ENCODE data around the gene CARS1.

The CARS1 gene

DNA sequence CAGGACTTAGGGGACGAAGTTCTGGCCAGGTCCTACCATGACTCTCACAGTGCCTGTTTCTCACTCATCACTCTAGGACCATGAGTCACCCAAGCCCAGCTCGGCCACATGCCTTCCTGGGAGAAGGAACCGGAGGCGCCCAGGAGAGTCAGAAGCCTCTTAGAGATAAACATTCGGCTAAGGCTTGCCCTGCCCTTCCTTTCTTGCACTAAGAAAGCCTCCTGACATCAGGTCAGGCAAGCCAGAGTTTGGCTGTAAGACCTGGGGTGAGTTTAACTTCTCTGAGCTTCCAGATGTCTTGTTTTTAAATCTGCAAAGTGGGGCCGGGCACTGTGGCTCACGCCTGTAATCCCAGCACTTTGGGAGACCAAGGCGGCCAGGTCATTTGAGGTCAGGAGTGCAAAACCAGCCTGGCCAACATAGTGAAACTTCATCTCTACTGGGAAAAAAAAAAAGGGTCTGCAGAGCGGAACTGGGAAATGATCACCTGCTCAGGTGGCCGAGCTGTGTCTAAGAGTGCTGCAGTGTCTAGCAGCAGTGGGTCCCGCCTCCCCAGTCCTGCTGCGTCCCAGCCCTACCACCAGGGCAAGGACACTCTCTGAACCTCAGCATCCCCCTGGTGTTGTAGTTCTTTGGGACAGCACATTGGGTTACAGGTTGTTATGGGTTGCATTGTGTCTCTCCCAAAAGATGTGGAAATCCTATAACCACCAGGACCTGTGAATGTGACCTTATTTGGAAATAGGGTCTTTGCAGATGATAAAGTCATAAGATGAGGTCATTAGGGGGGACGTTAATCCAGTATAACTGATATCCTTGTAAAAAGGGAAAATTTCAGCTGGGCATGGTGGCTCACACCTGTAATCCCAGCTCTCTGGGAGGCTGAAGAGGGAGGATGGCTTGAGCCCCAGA, 1.8 kb upstream of the CARS1 start:
- DNase-seq = no peak

DNA sequence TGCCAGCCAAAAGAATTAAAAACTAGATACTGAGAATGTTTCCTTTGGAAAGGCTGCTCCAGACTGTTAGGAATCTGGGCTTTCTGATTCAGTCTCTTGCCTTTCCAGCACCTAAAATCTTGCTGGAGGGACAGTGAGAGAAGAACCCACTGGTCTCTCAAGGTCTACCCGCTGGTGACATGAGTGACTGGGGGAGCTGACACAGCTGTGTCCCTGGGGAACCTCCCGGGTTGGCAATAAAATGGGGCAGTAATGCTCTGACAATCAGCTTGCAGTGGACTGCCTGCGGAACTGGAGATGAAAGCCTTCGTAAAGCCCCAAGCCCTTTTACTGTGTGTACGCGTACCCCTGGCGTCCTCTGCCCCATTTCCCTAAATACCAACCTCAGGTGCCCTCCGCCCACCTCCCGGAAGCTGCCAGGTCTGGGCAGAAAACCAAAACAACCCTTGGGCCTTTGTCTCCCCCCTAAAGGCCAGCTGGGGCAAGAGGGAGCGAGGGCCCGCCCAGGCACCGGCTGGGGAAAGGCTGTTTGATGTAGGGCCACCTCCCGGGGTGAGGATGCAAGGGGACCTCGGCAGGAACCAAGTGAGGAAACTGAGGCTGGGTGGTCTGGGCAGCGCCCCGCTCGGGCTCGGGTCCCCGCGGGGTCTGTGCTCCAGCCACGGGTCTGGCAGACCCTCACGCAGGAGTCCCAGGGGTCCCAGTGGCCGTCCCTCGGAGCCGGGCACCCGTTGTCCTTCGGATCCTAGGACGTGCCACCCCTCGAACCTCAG, 741 bp downstream of the CARS1 start:
- DNase-seq = no peak

DNA sequence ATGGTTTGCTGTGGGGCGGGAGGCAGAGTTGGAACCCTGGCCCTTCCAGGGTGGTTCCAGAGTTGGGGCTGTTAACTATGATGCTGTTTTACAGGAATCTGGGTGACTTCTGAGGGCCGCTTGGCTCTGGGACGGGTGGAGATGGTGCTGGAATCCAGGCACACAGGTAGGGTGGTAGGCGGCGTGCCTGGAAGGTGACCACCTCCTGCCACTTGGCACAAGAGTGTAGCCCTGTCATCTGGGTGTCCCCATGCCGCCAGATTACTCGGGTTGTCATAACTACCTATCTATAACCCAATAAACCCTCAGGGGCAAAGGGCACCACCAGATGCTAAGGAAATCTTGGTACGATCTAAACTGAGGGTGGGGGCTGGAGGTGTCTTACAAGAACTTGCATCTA, 1.3 kb downstream of the CARS1 start:
- DNase-seq = no peak

DNA sequence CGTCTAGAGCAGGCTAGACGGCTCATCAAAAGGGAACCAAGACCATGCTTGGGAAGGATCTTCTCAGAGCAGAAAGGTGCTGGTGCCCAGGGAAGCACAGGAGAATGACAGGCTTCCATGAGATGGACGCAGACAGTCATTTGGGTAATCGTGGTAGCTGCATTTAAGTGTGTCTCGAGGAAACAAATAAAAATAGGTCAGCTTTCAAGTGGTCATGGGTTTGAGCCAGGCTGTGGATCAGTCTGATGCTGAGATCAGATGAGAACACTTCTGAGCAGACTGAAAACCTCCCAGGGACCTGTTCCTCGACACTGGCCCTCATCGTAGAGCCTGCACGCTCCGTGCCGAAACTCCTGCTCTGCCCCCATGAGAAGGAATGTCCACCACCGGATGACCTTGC, 4.7 kb downstream of the CARS1 start:
- no peak for DNase-seq

DNA sequence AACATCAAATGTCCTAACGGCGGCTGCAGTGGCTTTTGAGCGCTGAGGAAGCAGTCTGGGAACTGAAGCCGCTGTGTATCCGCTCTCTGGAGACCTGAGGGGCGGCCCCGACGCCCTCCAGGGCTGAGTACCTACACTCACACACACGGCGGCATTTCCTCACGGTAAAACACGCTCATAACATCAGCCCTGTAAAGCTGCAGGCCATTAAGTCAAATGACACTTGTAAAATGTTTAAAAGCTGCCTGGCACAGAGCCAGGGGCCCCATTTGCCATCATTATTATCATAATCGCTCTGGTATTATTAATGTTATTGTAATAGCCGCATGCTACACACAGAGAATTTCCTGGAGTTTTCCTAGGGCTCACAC, 5.1 kb downstream of the CARS1 start:
- DNase-seq = no peak

DNA sequence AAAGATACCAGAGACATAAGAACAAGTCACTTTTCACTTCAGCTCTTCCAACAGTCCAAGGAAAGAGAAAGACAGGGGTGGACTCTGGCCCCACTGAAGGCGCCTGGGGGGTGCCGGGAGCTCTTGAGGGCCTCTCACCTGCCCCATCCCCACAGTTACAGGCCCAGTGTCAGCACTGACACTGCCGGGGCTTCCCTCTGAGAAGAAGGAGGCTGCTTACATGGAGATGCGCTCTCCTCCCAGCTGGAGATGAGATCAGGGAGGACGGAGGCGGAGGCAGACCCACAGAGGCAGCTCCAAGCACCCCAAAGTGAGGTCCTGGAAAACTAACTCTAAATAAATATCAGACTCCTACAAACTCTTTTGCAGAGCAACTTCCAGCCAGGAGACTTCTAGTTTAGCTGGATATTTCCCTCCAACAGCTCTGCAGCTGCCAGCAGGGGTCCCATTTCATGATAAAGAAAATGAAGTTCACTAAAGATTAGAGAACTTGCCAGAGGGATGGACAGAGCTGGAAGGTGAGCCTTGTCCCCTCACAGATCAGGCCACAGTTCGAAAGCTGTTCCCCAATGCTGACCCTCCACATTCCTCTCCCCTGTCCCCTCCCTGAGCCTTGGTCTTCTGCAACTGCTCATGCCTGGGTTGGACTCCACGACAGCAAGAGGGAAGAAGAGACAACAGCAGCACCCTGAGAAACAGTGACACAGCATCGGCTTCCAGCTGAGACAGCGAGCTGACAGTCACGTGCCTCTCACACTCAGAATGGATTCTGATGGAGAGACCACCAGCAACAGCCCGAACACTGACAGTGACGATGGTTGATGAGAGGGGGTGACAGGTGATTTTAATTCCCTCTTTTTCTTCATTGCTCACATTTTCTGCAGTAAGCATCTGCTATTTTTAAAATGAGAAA, 5.8 kb downstream of the CARS1 start:
- no peak for DNase-seq

DNA sequence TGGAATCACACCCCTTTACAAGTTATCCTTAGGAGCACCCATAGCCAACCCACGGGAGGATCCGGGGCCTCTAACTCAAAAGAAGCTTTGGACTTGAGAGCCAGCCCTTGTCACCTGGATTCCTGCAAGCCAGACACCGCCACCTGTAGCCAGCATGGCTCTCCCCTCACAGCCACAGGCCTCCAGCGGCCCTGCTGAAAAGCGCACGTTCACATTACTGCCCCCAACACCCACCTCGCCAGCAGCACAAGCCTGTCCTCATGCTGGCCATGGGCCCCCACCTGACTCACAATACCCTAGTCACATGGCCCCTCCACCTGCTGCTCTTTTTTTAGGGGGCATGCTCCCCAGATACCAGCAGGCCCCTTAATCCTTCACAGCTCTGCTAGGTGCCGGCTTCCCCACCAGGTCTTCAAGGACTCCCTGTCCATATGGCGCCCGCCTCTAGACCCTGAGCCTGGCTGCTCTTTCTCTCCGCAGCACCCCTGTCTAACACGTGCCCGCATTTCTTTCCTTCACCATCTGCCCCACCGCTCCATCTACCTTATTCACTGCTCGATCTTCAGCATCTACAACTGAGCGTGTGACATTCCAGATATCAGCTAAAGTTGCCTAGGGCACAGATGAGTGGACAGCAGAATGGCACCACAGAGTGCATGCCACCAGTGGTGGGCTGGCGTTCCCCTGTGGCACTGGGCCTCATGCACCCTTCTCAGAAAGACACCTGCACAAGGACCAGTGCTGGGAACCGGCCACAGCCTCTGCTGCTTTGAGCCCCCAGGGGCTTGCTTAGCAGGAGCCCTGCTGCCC, 6.6 kb downstream of the CARS1 start:
- no peak for DNase-seq

DNA sequence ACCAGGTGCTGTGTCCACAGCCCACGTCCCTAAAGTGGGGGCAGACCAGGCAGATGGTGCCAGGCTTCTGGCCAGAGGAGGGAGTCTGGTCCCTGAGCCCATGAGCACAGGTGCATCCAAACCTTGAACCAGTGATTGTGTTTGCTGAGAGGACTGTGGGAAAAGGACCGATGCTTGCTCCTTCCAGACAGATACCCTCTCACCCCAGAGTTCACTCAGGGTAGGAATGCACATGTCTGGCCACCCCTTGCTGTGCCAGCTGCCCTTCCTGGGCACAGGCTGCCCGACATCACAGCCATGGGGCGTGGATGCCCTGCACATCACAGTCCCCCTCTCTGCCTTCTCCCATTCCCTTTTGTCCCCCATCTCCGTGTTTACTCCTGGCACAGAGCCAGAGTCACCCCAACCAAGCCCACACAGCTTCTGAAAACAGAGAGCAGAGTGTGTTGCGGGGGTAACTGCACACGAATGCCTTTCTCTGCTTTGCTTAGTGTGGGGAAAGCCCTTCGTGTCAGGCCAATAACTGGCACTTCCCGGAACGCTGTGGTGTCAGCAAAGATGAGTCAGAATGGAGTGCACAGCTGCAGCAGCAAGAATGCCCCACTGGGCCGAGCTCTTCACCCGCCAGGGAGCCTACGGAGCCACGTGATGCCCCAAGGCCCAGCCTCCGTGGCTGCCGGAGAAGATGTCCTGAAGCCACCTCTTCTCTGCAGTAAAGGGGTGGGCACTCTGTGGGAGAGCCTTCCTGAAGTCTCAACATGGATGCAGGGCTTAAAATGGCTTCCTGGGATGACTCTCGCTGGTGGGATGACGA, 7.6 kb downstream of the CARS1 start:
- DNase-seq = peak; percentile 64

DNA sequence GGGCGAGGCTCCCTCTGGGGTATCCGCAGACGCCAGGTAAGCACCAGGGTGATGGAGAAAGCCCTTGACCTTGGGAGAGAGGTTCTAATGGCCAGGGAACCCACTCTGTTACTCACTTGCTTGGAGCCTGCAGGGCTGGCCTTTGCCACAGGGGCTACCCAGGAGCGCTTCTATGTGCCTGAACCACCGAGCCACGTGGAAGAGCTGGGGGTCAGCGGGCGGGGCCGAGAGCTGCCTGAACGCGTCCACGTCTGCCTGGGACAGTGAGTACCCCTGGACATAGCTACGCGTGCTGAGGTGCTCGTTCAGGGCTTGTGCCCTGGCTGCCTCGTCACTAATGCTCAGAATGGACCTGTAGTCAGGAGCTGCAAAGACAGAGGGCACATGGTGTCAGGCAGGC, 9.6 kb downstream of the CARS1 start:
- DNase-seq = no peak

DNA sequence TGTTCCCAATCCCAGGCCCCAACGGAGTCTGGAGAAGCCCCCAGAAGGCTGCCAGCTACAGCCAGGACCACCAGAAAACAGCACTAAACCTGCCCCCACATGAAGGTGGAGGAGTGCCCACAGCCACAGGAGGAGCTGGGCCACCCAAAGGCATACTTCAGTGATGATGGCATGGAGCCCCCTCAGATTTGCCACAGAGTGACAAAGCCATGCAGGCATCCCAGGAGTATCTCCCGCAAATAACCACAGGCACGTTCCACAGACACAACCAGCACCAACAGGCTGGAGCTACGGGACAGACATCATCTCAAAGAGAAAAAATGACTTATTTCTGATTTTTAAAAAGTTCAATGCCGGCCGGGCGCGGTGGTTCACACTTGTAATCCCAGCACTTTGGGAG, 10.6 kb downstream of the CARS1 start:
- no peak for DNase-seq

DNA sequence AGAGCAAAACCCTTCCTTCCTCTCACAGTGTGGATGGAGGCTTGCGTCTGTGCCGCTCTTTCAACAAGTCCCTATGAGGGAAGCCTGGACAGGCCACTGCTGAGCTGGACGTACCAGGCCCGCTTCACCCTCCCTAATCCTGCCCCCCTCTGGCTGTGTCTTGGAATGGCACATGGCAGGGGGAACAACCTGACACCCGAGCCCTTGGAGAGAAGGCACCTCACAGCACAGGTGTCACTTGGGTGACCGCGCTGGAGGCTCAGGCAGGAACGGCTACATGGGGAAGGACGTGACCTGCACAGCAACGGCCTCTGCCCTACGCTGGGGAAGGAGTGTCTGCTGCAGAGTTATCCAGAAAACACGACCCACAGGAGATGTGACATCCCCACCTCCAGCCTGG, 11.0 kb downstream of the CARS1 start:
- no peak for DNase-seq

DNA sequence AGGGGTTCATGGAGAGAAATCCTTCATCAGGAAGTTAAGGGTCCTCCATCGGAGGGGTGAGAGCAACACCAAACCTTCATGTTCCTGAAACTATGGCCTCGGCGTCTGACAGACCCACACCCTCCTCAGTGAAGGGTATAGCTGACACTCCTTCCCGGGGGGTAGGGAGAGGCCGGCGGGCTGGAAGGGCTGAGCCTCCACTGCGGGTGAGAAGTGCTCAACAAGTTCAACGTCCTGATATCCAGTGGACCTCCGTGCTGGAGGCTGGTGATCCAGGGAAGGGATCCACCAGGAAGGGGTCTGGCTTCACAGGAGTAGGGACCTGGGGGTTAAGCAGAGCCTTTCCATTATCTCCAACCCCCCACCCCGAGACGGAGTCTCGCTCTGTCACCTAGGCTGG, 12.3 kb downstream of the CARS1 start:
- DNase-seq = no peak

DNA sequence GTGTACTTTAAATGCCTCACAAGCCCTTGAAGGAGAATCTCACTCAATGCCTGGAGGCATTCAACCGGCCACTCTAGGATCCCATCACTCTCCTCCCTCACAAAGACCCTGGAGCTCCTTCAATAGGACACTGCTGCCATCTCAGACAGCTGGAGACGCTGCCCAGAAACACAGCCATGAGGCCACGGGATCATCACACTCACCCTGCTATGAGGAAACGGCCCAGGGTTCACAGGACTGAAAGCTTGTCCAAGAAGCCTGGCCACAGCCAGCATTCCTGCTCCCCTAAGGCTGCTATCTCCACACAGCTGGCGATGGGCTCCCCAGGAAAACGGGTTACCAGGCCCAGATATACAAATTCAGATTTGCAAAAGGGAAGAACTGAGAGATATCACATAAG, 13.2 kb downstream of the CARS1 start:
- no peak for DNase-seq

DNA sequence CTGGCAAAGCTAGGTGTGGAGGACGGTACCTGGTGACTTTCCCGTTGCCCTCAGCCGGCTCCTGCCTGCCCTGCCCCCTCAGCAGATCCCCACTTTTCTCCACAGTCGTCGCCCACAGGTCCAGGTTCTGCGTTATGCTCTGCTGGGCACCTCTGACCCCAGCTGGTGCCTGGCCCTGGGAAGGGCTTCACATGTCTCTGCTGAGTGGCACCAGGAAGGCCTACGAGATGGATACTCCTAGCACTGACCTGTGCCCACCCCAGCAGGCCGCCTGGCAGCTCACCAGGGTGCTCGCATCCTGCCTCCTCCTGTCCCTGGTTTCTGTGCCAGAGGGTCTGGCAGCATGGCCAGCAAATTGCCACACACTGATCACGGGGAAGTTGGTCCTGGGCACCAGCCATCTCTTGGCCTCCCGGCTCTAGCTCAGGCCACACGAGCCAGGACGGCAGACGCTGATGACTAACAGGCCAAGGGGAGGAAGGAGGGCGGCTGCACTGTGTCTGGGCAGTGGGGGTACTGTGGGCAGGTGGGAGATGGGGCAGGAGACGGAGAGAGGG, 13.8 kb downstream of the CARS1 start:
- no peak for DNase-seq

DNA sequence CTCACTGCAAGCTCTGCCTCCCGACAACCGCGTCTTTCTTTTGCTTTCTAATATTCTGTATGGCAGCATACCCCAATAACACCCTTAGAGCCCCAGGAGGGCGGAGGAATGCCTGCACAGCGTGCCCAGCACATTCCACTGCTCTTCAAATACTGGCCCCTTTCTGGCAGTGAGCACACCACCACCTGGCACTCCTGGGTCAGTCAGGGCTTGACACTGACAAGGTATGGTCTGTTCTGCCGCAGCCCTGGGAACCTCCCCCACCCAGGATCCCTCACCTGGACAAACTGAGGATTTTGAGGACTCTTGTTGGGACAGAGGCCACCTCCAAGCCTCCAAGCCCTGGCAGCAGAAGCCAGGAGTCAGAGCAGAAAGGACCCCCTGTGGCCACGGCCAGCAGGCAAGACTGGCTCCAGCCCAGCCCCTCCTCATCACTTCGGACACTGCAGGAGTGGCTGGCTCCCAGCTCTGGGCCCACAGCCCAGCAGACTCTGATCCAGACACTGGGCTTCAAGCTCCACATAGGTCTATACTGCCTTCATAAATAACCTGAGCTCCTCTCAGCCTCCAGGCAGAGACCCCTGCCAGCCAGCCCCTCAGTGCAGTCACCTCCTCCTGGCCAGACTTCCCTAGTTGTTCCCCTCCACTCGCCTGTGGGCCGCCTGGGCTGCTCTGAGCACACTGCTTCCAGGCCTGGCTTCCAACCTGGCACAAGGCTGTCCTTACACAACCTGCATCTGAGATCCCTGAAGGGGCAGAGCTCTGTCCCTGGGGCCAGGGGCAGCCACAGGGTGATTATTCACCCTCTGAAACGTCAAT, 14.5 kb downstream of the CARS1 start:
- DNase-seq = no peak

DNA sequence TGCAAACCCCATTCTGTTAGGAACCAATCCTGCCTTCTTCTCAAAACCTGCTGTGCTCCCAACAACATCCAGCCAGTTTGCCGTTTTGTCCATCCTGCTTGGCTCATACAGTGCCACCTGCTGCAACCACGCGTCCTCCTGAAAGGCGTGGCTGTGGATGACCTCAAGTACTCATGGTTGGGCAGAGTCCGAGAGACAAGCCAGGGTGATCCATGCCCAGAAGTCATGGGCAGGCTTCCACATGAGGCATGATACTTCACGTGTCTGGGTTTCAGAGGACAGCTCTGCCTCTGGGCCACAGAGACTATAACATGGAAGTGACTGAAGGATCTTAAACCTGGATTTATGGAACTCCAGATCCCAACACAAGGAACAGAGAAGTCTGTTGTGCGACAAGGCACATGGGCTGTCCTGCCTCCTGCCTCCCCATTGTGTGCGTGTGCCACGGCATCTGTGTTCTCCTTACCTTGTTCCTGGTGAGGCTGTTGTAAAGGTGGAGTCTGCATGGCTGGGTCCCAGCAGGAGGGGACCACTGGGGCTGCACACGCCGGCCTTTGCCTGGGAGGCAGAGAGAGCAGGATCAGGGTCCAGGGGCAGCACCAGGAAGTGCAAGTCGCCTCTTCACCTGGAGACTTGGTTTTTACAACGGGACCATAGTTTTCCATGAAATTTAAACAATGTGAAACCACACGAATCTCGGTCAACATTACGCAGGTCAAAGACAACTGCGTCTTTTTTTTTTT, 15.4 kb downstream of the CARS1 start:
- DNase-seq = no peak

DNA sequence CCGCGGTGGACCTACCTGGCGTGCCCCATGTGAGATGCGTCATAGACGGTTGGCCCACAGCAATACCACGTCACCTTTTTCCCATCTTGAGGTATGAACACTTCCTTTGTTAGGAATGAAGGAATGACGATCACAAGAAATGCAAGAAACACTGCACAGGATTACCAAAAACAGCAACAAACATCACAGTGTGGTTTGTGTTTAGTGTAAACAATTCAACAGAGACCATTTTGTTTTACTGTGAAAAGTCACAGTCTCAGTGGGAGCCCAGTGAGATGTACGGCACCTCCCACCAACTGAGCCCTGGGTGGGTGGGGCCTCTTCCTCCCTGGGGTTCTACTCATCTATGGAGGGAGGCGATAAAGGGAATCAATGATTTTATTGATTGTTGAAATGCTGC, 16.3 kb downstream of the CARS1 start:
- DNase-seq = no peak

DNA sequence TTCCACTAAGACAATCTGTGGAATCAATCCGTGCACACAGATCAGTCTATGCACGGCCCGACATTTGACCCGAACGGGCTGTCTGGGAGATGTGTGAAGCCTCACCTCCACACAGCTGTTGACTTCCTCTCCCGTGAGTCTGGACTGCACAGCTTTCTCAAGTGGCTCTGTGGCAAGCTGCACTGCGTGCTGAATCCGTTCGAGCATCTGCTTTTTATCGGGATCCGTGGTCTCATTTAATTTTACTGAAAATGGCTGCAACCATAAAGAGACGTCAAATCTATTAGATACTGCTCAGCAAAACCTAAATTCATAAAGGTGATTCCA, 19.3 kb downstream of the CARS1 start:
- DNase-seq = no peak

Measured in T-helper 9 cell (primary cell).